ENCODE results near the gene FAF2. TPM values are rescaled to one million over a fixed set of nuclear protein-coding genes. Genes with fewer than 3 reads are reported as not detected.
"Not testable (repeated sequence)": the region's sequence is repeated elsewhere in the genome, so short reads cannot be mapped to it uniquely, and the experiment has no call there.

Gene FAF2
- total RNA-seq = 10 to 100 TPM; 27.3 to 27.7 TPM
- long read RNA-seq, donor 1, full-length matches to known transcripts = 5 of 10 reads
- long read RNA-seq, donor 1, partial matches to known transcripts = 3 of 10 reads
- long read RNA-seq, donor 1, other reads (novel, unspliced or antisense) = 2 of 10 reads
- long read RNA-seq, donor 2, full-length matches to known transcripts = 24 of 41 reads
- long read RNA-seq, donor 2, partial matches to known transcripts = 4 of 41 reads
- long read RNA-seq, donor 2, other reads (novel, unspliced or antisense) = 13 of 41 reads

GRCh38 chr5:176447978-176448608 is at the start of gene FAF2:
Gene FAF2, plus strand, starts transcription at chr5:176448385. Its CDS starts 23 bp downstream, at chr5:176448408.
- peak; percentile 99 for DNase-seq (ENCODE audit: low spot score)
- intact Hi-C loops (cut with DNase I) = loop anchor here (5.0 to 10.0 kb wide), 2 partner anchors 36 to 87 kb away; partner anchors contain the start of gene RNF44 (in 2 of the 2)

- peak; percentile 71 for DNase-seq (ENCODE audit: low spot score)
- intact Hi-C loops (cut with DNase I) = no loop called here
These were observed 47.6 kb upstream of the FAF2 start for GRCh38 chr5:176400382-176401156.

DNA sequence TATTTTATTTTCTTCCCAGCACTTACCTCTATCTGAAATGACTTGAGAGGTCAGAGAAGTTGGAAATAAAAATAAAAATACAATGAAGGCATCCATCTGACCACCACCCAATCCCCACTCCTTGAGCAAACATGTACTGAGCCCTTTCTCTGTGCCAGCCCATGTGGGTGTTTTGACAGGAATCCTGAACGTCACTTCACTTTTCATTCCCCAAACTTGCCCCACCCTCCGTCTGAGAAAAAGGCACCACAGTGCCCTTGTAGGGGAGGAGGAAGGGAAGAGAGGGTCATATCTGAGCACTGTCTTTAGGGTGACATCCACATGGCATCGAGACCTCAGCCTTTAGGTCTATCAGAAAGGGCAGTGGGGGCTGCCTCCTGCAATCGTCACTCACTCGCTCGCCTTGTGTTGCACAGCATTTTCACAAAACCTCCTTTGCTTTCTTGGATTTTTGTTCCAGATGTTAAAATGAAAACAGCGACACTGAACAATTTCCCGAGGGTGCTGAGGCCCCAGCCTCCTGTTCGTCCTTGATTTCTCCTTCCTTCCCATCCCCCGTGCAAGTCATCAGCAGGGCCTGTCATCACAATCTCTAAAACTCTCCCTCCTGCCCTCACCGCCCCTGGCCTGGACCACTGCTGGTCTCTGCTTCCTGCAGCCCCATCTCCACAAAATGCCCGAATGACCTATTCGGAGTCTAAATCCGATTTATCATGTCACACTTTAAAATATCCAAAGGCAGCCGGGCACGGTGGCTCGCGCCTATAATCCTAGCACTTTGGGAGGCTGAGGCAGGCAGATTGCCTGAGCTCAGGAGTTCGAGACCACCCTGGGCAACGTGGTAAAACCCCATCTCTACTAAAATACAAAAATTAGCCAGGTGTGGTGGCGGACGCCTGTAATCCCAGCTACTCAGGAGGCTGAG is 46.6 kb upstream of the FAF2 start:
- DNase-seq (ENCODE audit: low spot score) = peak; percentile 76
- intact Hi-C loops (cut with DNase I) = no loop called here

DNA sequence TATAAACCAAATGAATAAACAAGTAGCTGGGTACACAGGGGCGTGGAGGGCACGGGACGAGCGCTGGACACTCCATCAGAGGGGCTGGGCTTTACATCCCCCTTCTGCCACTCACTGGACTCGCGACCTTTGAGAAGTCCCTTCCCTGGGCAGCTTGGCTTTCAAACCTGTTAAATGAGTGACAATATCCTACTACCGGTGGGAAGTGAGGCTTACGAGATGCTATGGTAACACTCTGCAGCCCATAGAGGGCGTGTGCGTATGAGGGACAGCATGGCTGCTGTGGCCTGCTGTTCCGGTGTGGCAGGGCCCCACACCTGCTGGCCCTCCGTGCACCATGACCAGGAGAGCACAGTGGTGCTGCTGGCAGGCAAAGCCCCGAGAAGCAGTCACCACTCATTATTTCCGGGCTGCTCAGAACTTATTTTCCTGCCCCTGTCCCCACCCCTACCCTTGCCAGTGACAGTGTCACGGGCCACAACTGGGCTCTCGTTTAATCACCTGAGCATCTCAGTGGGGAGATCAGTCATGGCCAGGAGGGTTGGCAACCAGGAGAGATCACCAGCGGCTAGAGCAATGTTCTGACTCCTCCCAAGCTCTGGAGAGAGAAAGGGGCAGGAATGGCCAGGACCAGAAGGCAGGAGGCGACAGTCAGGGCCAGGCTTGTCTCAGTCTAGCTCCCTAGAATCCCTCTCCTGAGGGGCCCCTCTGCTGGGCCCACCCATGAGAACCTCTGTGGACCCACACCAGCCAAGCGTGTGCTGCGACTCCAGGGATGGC is 42.3 kb upstream of the FAF2 start:
- peak; percentile 29 for DNase-seq (ENCODE audit: low spot score)

GRCh38 chr5:176406436-176407052 is 41.6 kb upstream of the FAF2 start:
- intact Hi-C loops (cut with DNase I) = no loop called here

More for the DNA sequence above, 42.3 kb upstream of the FAF2 start:
- intact Hi-C loops (cut with DNase I) = no loop called here

GRCh38 chr5:176407456-176408251 is 40.5 kb upstream of the FAF2 start:
- DNase-seq (ENCODE audit: low spot score) = no peak
- intact Hi-C loops (cut with DNase I) = no loop called here

More at GRCh38 chr5:176406436-176407052, 41.6 kb upstream of the FAF2 start:
- DNase-seq (ENCODE audit: low spot score) = no peak

GRCh38 chr5:176408252-176408573 is 40.0 kb upstream of the FAF2 start:
- intact Hi-C loops (cut with DNase I); DNase-seq (ENCODE audit: low spot score): not testable (repeated sequence)

- no peak for DNase-seq (ENCODE audit: low spot score)
- intact Hi-C loops (cut with DNase I) = no loop called here
These were observed 39.6 kb upstream of the FAF2 start for GRCh38 chr5:176408590-176408989.

GRCh38 chr5:176409765-176410164 is 38.4 kb upstream of the FAF2 start:
- DNase-seq (ENCODE audit: low spot score) = no peak
- intact Hi-C loops (cut with DNase I) = loop anchor here in 1 of 2 donors (5.0 to 10.0 kb wide), 2 partner anchors 38 to 135 kb away; partner anchors contain the start of genes CDHR2 and FAF2

DNA sequence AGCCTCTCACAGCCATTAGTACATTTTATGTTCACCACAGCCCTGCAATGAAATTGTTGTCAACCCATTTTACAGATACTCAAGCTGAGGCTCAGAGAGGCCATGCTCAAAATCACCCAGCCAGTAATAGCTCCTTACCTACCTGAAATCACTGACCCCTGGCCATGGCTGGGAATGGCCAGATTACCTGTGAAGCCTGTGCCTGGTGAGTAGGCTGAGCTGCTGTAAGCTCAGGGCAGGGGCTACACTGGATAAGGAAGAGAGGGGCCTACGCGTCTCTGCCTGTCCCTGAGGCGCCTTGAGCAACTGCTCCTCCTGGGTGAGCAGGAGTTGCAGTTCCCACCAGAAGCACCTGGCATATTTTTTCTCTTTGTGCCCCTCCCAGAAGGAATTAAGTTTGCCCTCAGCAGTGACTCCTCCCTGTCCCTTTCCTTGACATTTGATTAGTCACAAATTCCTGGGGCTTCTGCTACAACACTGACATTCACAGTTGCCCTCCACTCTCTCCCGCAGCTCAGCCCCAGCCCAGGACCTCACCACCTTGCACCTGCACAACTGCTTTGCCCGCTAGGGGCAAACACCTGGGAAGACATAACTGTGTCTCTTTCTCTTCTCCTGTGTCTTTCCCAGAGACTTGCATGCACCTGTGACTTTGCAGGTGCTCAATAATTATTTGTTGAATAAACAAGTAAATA is 37.6 kb upstream of the FAF2 start:
- DNase-seq (ENCODE audit: low spot score) = no peak
- intact Hi-C loops (cut with DNase I) = loop anchor here in 1 of 2 donors (5.0 to 10.0 kb wide), 2 partner anchors 37 to 134 kb away; partner anchors contain the start of genes CDHR2 and FAF2

- intact Hi-C loops (cut with DNase I) = loop anchor here in 1 of 2 donors (5.0 to 10.0 kb wide), 2 partner anchors 35 to 132 kb away; partner anchors contain the start of genes CDHR2 and FAF2
- peak; percentile 31 for DNase-seq (ENCODE audit: low spot score)
These were observed 35.5 kb upstream of the FAF2 start for GRCh38 chr5:176412517-176413254.

DNA sequence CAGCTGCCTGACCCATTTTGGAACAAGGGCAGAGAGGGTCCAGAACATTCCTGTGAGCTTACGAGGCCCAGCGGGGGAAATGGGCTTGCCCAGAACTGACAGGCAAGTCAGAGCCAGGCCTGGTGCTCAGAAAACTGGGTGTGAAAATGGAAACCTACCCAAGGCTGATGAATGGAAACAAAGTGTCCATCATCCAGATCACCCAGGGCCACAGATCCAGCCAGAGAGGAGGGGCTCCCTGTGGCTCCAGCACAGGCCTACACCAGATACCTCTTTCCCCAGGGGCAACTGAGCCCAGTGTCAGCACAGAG is 35.0 kb upstream of the FAF2 start:
- intact Hi-C loops (cut with DNase I) = loop anchor here in 1 of 2 donors (5.0 to 10.0 kb wide), 2 partner anchors 34 to 132 kb away; partner anchors contain the start of genes CDHR2 and FAF2
- peak; percentile 84 for DNase-seq (ENCODE audit: low spot score)

- intact Hi-C loops (cut with DNase I) = loop anchor here in 1 of 2 donors (5.0 to 10.0 kb wide), 2 partner anchors 34 to 131 kb away; partner anchors contain the start of genes CDHR2 and FAF2
- DNase-seq (ENCODE audit: low spot score) = peak; percentile 69
These were observed 34.4 kb upstream of the FAF2 start for GRCh38 chr5:176413709-176414191.

- intact Hi-C loops (cut with DNase I) = loop anchor here in 1 of 2 donors (5.0 to 10.0 kb wide), 2 partner anchors 33 to 130 kb away; partner anchors contain the start of genes CDHR2 and FAF2
- no peak for DNase-seq (ENCODE audit: low spot score)
These were observed 33.5 kb upstream of the FAF2 start for GRCh38 chr5:176414704-176415103.
